GM18520 (cell line): ENCODE results near the gene LMNA.
"Not testable (repeated sequence)": the region's sequence is repeated elsewhere in the genome, so short reads cannot be mapped to it uniquely, and the experiment has no call there.

Experiments
- ATAC-seq: cut with Tn5 transposase; IDR thresholded peaks from one replicate; pipeline ENCODE4 v1.9.1; 2021; ENCODE audit not compliant: unreplicated experiment

Gene LMNA

DNA sequence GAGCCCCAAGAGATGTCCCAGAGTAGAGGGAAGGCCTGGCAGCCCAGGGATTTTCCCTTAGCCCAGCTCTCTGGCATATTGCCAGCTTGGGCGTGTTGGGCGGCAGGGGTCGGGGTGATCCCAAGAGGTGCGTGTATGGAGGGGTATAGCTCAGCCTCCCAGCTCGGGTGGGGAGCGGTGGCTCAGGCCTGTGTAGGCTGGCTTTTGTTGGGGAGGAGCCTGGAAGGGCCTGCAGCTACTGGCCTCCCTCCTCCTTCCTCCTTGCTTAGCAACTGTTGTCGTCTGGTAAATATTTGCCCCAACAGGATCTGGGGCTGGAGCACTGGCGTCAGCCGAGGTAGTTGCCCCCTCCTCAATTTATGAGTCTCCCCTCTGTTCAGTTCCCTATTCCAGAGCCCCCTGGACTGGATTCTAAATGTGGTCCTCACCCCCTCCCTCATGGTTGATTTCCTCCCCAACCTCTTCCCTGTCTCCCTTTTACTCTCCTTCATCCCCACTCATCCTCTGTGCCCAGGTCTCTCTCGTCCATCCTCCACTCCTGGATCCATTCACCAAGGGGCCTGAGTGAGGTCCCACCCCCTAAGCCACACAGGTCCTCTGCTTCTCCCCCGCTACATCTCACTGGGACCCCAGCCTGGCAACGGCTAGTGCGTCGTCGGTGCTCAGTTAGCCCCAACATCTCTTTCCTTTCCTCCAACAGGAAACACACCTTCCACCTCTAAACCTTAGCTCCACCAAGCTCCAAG is 10.3 kb upstream of the LMNA start:
- ATAC-seq = no peak

DNA sequence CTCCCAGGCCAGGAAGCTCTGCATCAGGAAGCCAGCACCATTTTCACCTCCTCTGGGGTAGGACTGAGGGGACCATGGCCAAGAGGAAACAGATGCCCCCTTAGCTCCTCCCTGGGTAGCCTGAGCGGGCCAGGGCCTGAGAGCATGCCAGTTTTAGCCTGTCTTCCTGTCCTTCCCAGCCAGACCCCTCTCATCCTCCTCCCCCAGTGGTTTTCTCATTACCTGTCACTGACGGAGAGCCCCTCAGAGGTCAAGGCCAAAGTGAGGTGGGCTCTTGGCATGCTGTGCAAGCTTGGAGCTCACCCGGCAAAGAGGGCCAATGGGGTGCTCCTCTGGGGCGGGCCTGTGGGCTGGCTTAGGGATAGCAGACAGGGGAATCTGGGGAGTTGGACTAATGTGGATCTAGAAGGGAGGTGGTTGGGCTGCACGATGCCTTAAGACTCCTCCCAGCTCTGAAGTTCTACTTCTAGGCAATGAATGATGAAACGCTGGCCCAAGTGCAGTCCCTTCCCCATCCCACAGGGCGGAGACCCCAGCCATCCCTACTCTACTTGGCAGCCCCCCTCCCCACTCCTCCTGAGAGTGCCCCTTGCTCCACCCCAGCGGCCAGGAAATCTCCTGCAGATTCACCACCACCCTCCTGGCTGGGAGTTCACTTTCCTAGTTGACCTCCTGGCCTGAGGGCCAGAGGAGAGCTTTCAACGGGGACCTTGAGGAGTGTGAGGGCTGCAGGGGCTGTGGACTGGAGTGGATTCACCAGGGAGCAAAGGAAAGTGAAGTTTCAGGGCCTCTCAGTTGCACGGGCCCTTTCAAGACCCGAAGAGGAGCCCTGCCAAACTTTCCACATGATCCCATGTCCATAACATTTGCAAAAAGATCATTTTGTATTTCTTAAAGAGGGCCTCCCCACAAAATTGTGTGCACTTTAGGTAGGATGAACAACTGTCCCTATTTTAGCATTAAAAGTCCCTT is 9.4 kb upstream of the LMNA start:
- no peak for ATAC-seq

DNA sequence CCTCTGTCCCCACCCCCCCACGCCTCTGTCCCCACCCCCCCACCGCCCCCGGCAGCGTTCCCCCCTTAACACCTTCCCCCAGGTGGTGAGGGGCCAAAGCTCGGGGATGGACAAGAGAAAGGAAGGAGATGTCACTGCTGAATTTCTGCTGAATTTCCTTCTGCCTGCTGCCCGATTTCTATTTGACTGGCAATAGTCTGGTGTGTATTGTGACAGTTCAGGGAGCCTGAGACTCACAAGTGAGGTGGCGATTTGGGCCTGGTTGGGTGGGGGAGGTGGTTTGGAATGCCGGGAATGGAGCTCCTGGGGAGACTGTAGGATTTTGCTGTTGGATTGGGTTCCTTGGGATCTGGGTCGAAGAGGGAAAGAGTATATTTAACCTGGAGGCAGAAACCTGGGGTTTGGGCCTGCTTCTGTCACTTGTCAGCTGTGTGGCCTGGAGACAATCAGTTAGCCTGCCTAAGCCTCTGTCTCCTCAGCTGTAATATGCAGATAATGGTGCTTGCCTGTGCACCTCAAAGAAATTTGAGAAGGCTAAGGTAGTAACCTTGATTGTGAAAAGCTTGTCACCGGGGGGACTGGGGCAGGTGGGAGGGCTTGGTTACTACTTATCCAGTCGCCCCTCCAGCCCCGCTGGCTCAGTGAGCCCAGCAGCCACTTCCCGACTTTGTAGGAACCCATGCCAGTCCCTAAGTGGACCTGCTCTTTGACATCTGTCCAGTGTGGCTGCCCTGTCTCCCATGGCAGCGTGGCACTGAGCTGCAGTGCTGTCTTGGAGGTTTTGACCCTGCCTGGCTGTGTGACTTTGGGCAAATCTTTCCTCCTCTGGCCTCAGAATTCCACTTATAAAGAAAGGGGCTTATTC is 7.7 kb upstream of the LMNA start:
- ATAC-seq = no peak

DNA sequence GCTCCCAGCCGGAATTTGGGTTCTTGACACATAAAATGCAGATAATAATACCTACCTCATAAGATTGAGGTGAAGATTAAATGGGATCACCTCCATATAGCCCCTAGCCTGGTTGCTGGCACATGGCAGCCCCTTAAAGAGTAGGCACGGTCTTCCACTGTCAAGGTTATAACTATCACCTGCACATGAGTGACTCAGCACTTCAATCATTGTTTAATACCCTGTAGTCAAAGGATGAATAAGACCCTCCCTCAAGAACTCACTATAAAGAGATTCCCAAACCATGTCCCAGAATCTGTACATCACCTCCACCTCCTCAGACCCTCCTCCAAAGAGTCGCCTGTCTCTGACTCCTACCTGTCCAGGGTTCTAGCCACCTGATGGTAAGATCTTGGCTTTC is 6.5 kb upstream of the LMNA start:
- no peak for ATAC-seq

DNA sequence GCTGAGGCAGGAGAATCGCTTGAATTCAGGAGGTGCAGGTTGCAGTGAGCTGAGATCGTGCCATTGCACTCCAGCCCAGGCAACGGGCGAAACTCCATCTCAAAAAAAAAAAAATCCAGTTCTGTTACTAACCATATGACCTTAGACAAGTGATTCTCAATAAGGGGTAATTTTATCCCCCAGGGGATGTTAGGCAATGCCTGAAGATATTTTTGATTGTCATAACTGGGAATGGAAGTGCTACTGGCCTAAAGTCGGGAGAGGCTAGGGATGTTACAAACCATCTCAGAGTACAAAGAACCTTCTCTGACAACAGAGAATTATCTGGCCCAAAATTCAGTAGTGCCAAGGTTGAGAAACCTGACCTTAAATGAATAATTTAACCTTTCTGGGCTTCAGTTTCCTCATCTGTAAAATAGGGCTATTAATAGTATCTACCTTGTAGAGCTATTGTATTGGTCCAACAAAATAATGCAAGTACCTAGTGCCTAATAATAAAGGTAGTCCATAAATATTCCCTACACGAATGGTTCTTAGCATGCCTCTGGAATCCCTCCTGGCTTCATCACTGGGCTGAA is 5.8 kb upstream of the LMNA start:
- no peak for ATAC-seq

DNA sequence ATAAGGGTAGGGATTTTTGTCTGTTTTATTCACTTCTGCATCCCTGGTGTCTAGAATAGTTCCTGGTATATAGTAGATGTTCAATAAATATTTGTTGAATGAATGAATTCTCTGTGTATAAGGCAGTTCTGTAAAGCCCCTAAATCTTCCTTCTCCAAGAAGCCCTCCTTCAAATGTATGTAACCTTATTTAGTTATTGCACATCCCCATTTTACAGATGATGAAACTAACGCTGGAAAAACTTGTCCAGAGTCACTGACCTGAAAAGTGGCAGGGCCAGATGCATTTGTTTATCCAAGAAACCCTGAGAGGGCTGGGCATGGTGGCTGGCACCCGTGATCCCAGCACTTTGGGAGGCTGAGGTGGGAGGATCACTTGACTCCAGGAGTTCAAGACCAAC is 4.3 kb upstream of the LMNA start:
- no peak for ATAC-seq

DNA sequence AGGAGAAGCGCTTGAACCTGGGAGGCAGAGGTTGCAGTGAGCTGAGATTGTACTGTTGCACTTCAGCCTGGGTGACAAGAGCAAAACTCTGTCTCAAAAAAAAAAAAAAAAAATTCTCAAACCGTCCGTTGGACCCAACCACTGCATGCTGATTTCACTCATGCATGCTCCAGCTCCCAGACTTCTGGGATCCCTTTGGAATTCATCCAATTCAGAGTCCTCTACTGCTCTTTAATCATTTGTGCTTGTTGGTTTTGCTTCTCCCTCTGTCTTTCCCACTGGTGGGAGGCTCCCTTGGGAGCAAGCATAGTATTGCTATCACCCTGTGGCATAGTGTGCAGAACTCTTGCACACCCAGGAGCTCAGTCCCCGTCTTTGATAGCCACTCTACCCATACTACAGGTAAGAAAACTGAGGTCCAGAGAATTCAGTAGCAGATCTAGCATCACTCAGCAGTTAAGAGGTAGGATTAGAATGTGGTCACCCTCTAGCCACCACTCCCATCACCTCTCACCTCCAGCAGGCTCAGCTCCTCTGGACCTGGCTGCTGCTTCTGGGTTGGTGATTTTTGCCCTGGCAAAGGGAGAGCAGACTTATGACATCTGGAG is 3.1 kb upstream of the LMNA start:
- ATAC-seq = no peak

DNA sequence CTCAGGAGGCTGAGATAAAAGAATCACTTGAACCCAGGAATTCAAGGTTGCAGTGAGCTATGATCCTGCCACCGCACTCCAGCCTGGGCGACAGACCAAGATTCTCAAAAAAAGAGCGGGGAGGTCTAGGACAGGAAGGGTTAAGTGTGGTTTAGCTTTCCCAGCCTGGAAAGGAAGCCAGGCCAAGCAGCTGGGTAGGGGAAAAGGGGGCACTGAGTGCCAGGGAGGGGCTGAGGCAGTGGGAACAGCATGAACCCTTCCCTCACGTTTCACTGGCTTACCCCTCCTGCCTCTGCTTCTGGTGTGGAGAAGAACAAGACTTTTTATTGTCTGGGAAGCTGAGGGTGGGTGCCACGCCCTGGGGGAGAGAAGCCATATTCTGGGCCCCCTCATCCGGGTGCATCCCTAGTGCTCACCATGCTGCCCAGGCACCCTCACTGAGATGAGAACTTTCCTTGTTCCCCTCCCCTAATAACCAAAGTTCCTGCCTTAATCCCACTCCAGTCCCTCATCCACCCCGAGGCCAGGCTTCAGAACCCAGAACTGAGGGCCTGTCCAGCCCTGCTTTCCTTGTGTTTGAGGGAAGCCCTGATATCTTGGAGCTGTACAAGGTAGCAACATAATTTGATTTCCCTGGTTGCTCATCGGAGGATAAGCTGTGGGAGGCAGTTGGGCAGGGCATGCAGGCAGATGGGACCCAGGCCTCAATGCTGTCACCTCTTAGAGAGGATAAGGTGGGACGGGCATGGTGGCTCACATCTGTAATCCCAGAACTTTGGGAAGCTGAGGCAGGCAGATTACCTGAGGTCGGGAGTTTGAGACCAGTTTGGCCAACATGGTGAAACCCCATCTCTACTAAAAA is 2.0 kb upstream of the LMNA start:
- no peak for ATAC-seq

DNA sequence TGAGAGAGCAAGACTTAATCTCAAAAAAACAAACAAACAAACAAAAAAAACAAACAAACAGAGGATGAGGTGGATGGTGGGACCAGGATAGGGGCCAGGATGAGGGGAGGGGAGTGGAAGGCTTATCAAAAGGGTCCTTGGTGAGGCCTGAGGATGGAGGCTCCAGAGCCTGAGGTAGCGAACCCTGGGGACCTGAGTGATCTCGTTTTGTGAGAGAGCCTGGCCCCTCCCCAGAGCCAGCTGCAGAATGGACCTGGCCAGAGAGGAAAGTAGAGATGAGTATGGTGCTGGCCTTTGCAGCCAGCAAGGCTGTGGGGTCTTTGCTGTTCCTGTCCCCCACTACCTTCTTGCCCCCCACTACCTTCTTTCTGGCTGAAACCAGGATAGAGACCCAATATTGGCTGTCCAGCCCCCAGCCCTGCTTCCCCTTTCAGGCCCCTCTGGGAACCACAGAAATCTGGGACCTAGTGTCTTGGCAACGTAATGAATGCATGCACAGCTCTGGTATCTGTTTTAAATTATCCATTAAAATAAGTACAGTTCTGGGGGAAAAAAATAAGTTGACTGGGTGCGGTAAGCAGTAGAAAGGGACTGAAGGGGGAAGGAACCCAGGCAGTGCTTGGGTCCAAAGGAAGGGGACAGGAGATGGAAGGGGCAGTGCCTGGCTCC is 1.1 kb upstream of the LMNA start:
- no peak for ATAC-seq

DNA sequence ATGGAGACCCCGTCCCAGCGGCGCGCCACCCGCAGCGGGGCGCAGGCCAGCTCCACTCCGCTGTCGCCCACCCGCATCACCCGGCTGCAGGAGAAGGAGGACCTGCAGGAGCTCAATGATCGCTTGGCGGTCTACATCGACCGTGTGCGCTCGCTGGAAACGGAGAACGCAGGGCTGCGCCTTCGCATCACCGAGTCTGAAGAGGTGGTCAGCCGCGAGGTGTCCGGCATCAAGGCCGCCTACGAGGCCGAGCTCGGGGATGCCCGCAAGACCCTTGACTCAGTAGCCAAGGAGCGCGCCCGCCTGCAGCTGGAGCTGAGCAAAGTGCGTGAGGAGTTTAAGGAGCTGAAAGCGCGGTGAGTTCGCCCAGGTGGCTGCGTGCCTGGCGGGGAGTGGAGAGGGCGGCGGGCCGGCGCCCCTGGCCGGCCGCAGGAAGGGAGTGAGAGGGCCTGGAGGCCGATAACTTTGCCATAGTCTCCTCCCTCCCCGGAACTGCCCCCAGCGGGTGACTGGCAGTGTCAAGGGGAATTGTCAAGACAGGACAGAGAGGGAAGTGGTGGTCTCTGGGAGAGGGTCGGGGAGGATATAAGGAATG is 505 bp downstream of the LMNA start:
- no peak for ATAC-seq

DNA sequence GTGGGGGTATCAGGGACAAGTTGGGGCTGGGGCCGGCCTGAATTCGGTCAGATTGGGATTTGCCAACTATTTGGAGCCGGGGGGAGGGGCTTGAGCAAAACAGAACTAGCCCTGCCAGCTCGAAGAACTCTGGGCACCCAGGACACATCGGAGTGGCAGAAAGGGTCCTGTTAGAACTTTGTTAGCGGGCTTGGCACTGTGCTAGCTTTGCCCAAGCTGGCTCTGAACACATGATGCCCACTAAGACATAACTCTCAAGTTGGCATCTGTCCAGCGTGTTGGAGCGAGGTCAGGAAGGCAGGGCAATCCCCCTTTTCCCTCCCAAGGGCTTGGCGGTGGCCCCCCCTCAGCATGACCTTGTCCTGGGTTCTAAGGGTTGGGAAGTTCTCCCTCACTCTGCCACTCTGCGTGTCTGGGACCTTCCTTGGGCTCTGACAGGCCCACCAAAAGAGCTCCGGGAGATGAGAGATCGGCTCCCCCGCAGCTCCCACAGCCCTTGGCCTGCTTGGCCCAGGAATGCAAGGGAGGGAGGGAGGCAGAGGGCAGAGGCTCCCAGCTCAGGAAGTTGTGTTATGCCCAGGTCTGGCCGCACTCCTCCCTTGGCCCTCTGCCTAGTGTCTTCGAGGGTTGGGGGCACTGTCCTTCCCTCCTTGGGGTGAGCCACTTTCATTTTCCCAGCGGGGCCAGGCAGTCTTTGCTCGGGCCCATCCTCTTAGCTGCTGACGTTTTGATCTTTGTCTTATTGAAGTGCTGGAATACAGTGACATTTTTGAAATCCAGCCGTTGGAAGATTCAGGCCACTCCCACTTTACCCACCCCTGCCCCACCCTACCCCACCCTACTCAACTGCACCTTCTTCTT is 1.2 kb downstream of the LMNA start:
- no peak for ATAC-seq

DNA sequence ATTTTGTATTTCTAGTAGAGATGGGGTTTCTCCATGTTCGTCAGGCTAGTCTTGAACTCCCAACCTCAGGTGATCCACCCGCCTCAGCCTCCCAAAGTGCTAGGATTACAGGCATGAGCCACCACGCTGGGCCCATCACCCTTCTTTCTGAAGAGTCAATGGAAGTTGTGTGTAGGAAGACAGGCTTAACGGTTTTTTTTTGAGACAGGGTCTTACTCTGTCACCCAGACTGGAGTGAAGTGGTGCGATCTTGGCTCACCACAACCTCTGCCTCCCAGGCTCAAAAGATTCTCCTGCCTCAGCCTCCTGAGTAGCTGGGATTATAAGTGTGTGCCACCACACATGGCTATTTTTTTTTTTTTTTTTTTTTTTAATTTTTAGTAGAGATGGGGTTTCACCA is 2.2 kb downstream of the LMNA start:
- ATAC-seq = not testable (repeated sequence)

DNA sequence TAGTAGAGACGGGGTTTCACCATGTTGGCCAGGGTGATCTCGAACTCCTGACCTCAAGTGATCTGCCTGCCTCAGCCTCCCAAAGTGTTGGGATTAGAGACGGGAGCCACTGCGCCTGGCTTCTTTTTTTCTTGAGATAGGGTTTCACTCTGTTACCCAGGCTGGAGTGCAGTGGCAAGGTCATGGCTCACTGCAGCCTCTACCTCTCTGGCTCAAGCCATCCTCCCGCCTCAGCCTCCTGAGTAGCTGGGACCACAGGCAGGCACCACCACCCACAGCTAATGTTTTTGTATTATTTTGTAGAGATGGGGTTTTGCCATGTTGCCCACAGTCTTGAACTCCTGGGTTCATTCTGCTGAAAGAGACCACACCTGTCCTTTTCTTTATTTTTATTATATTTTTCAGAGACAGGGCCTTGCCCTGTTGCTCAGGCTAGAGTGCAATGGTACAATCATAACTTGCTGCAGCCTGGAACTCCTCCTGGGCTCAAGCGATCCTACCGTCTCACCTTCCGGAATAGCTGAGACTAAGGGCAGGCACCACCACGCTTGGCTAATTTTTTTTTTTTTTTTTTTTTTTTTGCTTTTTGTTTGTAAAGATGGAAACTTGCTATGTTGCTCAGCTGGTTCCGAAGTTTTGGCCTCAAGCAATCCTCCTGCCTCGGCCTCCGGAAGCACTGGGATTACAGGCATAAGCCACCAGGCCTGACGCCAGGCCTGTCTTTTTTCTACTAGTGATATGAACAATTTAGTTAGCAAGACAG is 3.1 kb downstream of the LMNA start:
- ATAC-seq = no peak

DNA sequence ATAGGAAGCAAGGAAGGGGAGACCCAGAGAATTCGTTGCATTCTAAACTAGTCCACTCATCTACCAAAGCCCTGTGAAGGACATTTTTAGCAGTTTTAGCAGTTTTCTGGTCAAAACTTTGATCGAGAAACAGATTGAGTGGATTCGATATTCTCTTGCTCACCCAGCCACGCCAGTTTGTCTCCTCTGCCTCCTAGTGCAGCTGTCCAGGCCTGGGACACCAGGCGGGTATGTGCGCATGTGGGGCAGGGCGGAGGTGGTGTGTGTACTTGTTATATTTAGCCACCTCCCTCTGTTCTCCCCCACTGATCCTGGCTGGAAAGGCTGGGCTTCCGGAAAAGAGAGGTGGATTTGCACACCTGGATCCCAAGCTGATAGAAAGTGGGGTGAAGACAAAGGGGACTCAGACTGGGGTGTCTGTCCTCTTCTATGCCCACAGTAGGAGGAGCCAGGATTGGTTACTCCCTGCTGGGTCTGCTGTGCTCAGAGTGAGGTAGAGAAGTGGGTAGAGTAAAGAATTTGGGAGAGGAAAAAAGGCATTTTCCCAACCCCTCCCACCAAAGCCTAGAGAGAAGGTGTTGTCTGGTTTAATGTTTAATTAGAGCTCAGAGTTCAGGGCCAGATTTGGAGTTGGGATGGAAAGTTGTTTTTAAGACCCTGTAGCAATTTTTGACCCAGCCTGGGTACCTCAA is 3.8 kb downstream of the LMNA start:
- ATAC-seq = no peak

DNA sequence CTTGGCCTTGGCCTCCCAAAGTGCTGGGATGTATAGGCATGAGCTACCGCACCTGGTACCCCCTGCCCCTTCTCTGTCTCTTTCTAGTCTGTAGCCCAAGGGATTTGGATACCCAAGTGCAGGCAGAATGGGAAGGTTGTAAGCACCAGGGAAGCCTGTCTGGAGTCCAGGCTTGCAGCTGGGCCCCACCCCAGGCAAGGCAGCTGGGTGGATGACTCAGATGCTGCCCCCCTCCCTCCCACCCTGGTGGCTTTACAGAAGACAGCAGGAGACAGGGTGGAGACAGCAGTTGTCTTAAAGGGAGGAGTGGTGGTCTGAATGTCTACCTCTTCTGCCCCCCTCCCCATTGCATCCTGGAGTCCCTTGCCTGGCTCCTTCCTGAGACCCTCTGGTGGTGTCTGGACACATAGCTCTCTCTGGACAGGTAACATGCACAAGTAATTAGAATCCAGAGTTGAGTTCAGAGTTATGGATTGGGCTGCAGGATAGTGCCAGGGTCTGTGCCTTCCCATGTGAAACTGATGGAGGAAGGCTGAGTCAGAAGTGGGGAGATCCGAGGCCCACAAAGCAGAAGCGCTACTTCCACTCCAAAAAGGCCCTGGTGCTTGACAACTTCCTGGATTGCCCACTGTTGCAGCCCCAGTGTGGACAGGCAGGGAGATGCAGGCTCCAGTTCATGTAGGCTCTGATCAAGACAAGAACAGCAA is 5.1 kb downstream of the LMNA start:
- no peak for ATAC-seq

DNA sequence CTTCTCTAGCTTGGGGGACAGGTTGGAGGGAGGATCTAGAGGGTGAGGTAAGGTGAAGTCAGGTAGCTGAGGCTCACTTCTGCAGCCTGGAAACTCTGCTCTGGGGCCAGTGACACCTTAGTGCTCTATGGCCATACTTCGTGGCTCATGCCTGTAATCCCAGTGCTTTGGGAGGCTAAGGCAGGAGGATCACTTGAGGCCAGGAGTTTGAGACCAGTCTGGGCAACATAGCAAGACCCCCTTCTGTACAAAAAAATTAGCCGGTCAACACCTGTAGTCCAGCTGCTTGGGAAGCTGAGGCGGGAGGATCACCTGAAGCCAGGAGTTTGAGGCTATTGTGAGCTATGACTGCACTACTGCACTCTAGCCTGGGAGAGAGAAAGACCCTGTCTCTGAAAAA is 5.8 kb downstream of the LMNA start:
- ATAC-seq = no peak
